A549 (cell line): ENCODE results near the gene AHI1. TPM values are rescaled to one million over a fixed set of nuclear protein-coding genes. Genes with fewer than 3 reads are reported as not detected.

Experiments used
- ATAC-seq, 2 experiments: fragments of 200-7000 bp in 1 of 2; fragments of >200 bp in 1 of 2; cut with Nextera tagmentation in 1 of 2; cut with Tn5 transposase in 1 of 2; 3 replicates each; pipeline versions ENCODE4 v1.8.0 to v1.9.1; 2018 to 2020; ENCODE audit warnings: mild to moderate bottlenecking in 1 of 2, moderate library complexity in 1 of 2
- CTCF ChIA-PET: fragments of 300-600 bp; sonication (Branson Sonifier 250); formaldehyde crosslinking; extraction: SDS; loops from one replicate; lab custom pipeline; 2021; ENCODE audit warnings: antibody characterized with exemption, inconsistent platforms; lab: Yijun Ruan, JAX
- POLR2A ChIA-PET: fragments of 350-600 bp; formaldehyde crosslinking; extraction: SDS; loops from one replicate; lab custom pipeline; 2021; ENCODE audit warnings: antibody characterized with exemption, inconsistent platforms; lab: Yijun Ruan, JAX
- DNase-seq, 2 experiments: peaks; one replicate each; pipeline versions ENCODE4 v3.0.0 to v3.0.0-alpha.2; 2011 to 2016; ENCODE audit warnings: low read depth in 1 of 2, low spot score in 1 of 2
- FAIRE-seq: peaks from 2 replicates; lab custom pipeline; 2011; peaks lifted over from hg19 to GRCh38; lab: Jason Lieb, UNC
- H3K27ac ChIP-seq, 2 experiments: fragments of >200 bp; sonication (Bioruptor Twin); formaldehyde crosslinking; 3 replicates each; pipeline ENCODE4 v1.5.1; 2016 to 2017
- H3K4me1 ChIP-seq: fragments of >200 bp; sonication (Bioruptor Twin); formaldehyde crosslinking; 3 replicates; pipeline ENCODE4 v1.6.1; 2016
- H3K4me2 ChIP-seq: fragments of >200 bp; sonication (Bioruptor Twin); formaldehyde crosslinking; 3 replicates; pipeline ENCODE4 v1.6.1; 2016
- H3K4me3 ChIP-seq: fragments of >200 bp; sonication (Bioruptor Twin); formaldehyde crosslinking; 3 replicates; pipeline ENCODE4 v1.5.1; 2016
- H3K9me3 ChIP-seq: fragments of >200 bp; sonication (Bioruptor Twin); formaldehyde crosslinking; 3 replicates; pipeline ENCODE4 v1.6.1; 2016
- BCL3 ChIP-seq: fragments of >200 bp; sonication (Bioruptor Twin); formaldehyde crosslinking; IDR thresholded peaks from 3 replicates; pipeline ENCODE4 v1.6.1; 2016
- BHLHE40 ChIP-seq: IDR thresholded peaks from 2 replicates; pipeline ENCODE4 v1.6.1; 2012; ENCODE audit warnings: low read depth, low read length, inconsistent platforms
- CEBPB ChIP-seq, 2 experiments: fragments of >200 bp in 1 of 2; sonication (Bioruptor Twin) in 1 of 2; formaldehyde crosslinking in 1 of 2; IDR thresholded peaks; 2 replicates each; pipeline ENCODE4 v1.6.1; 2012 to 2016
- EHMT2 ChIP-seq: fragments of 200-600 bp; sonication (generic); IDR thresholded peaks from 2 replicates; pipeline ENCODE4 v1.6.1; 2016; ENCODE audit warnings: antibody characterized with exemption, low read depth, mild to moderate bottlenecking, moderate library complexity
- ELK1 ChIP-seq: fragments of 150-350 bp; IDR thresholded peaks from 2 replicates; pipeline ENCODE4 v1.6.1; 2014; ENCODE audit warnings: low read depth, mild to moderate bottlenecking, low read length
- ESRRA ChIP-seq: fragments of 150-350 bp; IDR thresholded peaks from 2 replicates; pipeline ENCODE4 v1.6.1; 2014; ENCODE audit warnings: mild to moderate bottlenecking, low read length, borderline replicate concordance
- FOSB ChIP-seq: fragments of 250-450 bp; sonication (Bioruptor Pico); IDR thresholded peaks from 2 replicates; pipeline ENCODE4 v1.5.0; 2020; ENCODE audit warnings: mild to moderate bottlenecking, moderate library complexity
- GATA3 ChIP-seq: IDR thresholded peaks from 2 replicates; pipeline ENCODE4 v1.6.1; 2012; ENCODE audit warnings: borderline replicate concordance
- HDAC2 ChIP-seq: fragments of 200-600 bp; sonication (generic); IDR thresholded peaks from 2 replicates; pipeline ENCODE4 v1.6.1; 2016
- KDM1A ChIP-seq: fragments of 200-600 bp; sonication (generic); IDR thresholded peaks from 2 replicates; pipeline ENCODE4 v1.6.1; 2016; ENCODE audit warnings: low read depth, mild to moderate bottlenecking
- MAFK ChIP-seq: fragments of 450-650 bp; IDR thresholded peaks from 2 replicates; pipeline ENCODE4 v1.6.1; 2014; ENCODE audit not compliant: partially characterized antibody
- MAZ ChIP-seq: fragments of 150-350 bp; IDR thresholded peaks from 2 replicates; pipeline ENCODE4 v1.6.1; 2014; ENCODE audit warnings: antibody characterized with exemption, low read depth, low read length, borderline replicate concordance
- MYC ChIP-seq: IDR thresholded peaks from 2 replicates; pipeline ENCODE4 v1.6.1; 2012; ENCODE audit warnings: mild to moderate bottlenecking, inconsistent platforms, low read length, improper control_type of control experiment, borderline replicate concordance
- NFE2L2 ChIP-seq: fragments of 150-350 bp; conservative IDR thresholded peaks from 2 replicates; pipeline ENCODE4 v1.6.1; 2014; ENCODE audit warnings: low read length
- NPAS2 ChIP-seq: fragments of 250-450 bp; sonication (Bioruptor Pico); IDR thresholded peaks from 2 replicates; pipeline ENCODE4 v1.8.0; 2022; ENCODE audit warnings: mild to moderate bottlenecking, moderate library complexity, borderline replicate concordance
- NR3C1 ChIP-seq: fragments of >200 bp; sonication (Bioruptor Twin); formaldehyde crosslinking; IDR thresholded peaks from 3 replicates; pipeline ENCODE4 v1.6.1; 2017
- REST ChIP-seq: fragments of 200-600 bp; sonication (generic); IDR thresholded peaks from 2 replicates; pipeline ENCODE4 v1.6.1; 2016; ENCODE audit warnings: antibody characterized with exemption, mild to moderate bottlenecking, moderate library complexity
- RFX5 ChIP-seq: fragments of 450-650 bp; IDR thresholded peaks from 2 replicates; pipeline ENCODE4 v1.7.1; 2014; ENCODE audit warnings: antibody characterized with exemption, mild to moderate bottlenecking, moderate library complexity
- SMC3 ChIP-seq: fragments of >200 bp; sonication (Bioruptor Twin); formaldehyde crosslinking; IDR thresholded peaks from 3 replicates; pipeline ENCODE4 v1.6.1; 2018; ENCODE audit warnings: inconsistent platforms
- TP53 ChIP-seq: fragments of 250-450 bp; sonication (Bioruptor Pico); IDR thresholded peaks from 2 replicates; pipeline ENCODE4 v1.5.0; 2021; ENCODE audit warnings: mild to moderate bottlenecking, moderate library complexity
- WGBS: methylation state at CpG from one replicate; pipeline ENCODE4 v1.1.6; 2017; ENCODE audit errors: missing lambda C conversion rate; 5-methylcytosine and 5-hydroxymethylcytosine counted together
- polyA plus RNA-seq, 4 experiments: library from polyadenylated mRNA; depleted of rRNA in 3 of 4; stranded (reverse); fragments of >200 nt; fragmentation: RNase III in 1 of 4; extraction: RNeasy Plus Mini Kit Qiagen cat#74134 plus additional on column Dnase treatment in 1 of 4; gene quantifications; 2 replicates in 3 of 4; 3 replicates in 1 of 4; pipeline ENCODE4 v1.2.3, GENCODE V29; 2011 to 2017
- TF ChIP-seq, protein P1 (sequence below): IDR thresholded peaks from 2 replicates; pipeline ENCODE4 v1.6.1; 2012
- TF ChIP-seq, protein P2 (sequence below): fragments of 450-650 bp; IDR thresholded peaks from 2 replicates; pipeline ENCODE4 v1.6.1; 2014; ENCODE audit warnings: antibody characterized with exemption

The AHI1 gene
- polyA plus RNA-seq, 2 of the 4 experiments (the other 2 are of a cell fraction), result 24.7 to 50.8 TPM

GRCh38 chr6:135428078-135428477 is 69.5 kb downstream of the AHI1 start (continued):
- TF ChIP-seq KDM1A, result no peak
- TF ChIP-seq NR3C1, result no peak

- no peak overlapping the region for H3K27ac ChIP-seq
- POLR2A ChIA-PET, result no interaction called here
- no peak overlapping the region for H3K4me3 ChIP-seq
- 0 out of 3 replicates have a peak, but pooled peaks cover 6% of the 10 kb centered on the region for H3K4me1 ChIP-seq
- 42% methylated on average over 1 of the region's 1 CpG for WGBS
- ATAC-seq (no peak), DNase-seq (no peak), FAIRE-seq (no peak)
- CTCF ChIA-PET, result no interaction called here
- H3K9me3 ChIP-seq, result no peaks in the 10 kb centered on the region
- no peak overlapping the region for H3K4me2 ChIP-seq
- TF ChIP-seq CEBPB (IDR thresholded peaks at IDR 0.05), result no peak
- TF ChIP-seq GATA3, result no peak
- TF ChIP-seq MAZ, result no peak
- TF ChIP-seq, protein P1, sequence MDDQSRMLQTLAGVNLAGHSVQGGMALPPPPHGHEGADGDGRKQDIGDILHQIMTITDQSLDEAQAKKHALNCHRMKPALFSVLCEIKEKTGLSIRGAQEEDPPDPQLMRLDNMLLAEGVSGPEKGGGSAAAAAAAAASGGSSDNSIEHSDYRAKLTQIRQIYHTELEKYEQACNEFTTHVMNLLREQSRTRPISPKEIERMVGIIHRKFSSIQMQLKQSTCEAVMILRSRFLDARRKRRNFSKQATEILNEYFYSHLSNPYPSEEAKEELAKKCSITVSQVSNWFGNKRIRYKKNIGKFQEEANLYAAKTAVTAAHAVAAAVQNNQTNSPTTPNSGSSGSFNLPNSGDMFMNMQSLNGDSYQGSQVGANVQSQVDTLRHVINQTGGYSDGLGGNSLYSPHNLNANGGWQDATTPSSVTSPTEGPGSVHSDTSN, result no peak
- no peak for TF ChIP-seq MAFK
- TF ChIP-seq NPAS2 (CRISPR knock-in tag), result no peak
- no peak for TF ChIP-seq SMC3
- no peak for TF ChIP-seq REST
- no peak for TF ChIP-seq NFE2L2
- TF ChIP-seq ESRRA, result no peak
- no peak for TF ChIP-seq ELK1
- no peak for TF ChIP-seq BCL3
- TF ChIP-seq MYC, result no peak
- no peak for TF ChIP-seq HDAC2
- TF ChIP-seq FOSB, result no peak
- TF ChIP-seq RFX5, result no peak
- no peak for TF ChIP-seq EHMT2
These were observed 70.7 kb downstream of the AHI1 start for GRCh38 chr6:135426833-135427232.

- CTCF ChIA-PET, result interaction anchor here (1.0 to 3.3 kb wide), 5 partner anchors 10 to 281 kb away, joined by 3 to 12 read pairs (median 7); no protein-coding TSS in a partner anchor
- POLR2A ChIA-PET, result no interaction called here
- Histone ChIP-seq H3K9me3 (no peaks in the 10 kb centered on the region), H3K4me3 (no peak overlapping the region), H3K4me2 (no peak overlapping the region), H3K27ac (no peak overlapping the region), H3K4me1 (0 out of 3 replicates have a peak, but pooled peaks cover 6% of the 10 kb centered on the region)
- ATAC-seq (no peak), DNase-seq (no peak), FAIRE-seq (no peak)
- WGBS, result 88% methylated on average over 1 of the region's 1 CpG
- TF ChIP-seq HDAC2 (no peak), MAFK (no peak), NPAS2 (CRISPR knock-in tag) (no peak), BHLHE40 (no peak), MYC (no peak), KDM1A (no peak), TP53 (CRISPR knock-in tag) (no peak), ESRRA (no peak), RFX5 (no peak)
- TF ChIP-seq, protein P2, sequence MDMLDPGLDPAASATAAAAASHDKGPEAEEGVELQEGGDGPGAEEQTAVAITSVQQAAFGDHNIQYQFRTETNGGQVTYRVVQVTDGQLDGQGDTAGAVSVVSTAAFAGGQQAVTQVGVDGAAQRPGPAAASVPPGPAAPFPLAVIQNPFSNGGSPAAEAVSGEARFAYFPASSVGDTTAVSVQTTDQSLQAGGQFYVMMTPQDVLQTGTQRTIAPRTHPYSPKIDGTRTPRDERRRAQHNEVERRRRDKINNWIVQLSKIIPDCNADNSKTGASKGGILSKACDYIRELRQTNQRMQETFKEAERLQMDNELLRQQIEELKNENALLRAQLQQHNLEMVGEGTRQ, result no peak
These were observed 73.2 kb downstream of the AHI1 start for GRCh38 chr6:135424385-135424784.
